CD4-positive, alpha-beta T cell treated with Interleukin-15 for 1 hour (primary cell): Measurements from ENCODE around the gene HSF2BP.
"Not testable (repeated sequence)": the region's sequence is repeated elsewhere in the genome, so short reads cannot be mapped to it uniquely, and the experiment has no call there.

ENCODE experiments used
- DNase-seq: peaks from one replicate; pipeline ENCODE4 v3.0.0-alpha.2; 2020

Gene HSF2BP

DNA sequence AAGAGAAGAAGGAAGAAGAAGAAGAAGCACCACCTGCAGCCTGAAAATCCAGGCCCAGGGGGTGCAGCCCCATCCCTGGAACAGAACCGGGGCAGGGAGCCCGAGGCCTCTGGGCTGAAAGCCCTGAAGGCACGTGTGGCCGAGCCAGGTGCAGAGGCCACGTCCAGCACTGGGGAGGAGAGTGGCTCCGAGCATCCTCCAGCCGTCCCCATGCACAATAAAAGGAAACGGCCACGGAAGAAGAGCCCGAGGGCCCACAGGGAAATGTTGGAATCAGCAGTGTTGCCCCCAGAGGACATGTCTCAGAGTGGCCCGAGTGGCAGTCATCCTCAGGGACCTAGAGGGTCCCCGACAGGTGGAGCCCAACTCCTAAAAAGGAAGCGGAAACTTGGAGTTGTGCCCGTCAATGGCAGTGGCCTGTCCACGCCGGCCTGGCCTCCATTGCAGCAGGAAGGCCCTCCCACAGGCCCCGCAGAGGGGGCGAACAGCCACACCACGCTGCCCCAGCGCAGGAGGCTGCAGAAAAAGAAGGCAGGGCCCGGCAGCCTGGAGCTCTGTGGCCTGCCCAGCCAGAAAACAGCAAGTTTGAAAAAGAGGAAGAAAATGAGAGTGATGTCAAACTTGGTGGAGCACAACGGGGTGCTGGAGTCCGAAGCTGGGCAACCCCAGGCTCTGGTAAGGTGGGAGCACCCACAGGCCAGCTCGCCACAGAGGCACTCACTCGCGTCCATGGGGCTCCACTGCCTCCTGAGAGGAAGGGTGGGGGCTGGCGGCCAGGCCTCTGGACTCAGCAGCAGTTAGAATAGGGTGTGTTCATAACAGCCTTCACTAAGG, 28.5 kb upstream of the HSF2BP start:
- DNase-seq, result peak; percentile 31

DNA sequence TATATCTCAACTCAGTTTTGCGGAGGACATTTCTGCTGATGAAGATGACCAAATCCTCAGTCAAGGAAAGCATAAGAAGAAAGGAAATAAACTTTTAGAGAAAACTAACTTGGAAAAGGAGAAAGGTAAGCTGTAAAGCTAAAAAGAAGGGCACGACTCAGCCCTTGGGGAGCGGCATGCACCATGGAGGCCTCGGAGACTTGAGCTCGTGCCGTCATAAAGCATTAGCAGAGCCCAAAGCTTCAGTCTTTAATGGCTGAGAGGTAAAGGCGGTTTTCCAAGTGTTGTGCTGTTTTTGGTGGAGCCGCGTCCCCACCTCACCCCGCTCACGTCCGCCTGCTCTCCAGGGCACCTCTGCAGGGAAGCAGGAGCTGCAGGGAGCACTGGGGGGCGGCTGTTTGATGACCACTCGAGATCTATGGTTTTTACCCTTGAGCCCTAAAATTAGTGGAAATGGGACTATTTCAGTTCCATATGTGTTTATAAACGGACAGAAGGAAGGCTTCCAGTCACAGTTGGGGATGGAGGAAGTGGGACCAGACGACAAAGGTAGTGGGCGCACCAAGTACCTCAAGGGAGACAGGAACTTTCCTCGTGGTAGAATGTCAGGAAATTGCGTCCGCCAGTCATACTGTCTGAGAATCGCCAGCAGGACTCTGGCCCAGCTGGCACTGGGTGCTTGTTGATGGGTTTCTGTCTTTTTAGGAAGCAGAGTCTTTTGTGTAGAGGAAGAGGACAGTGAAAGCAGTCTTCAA, 27.7 kb upstream of the HSF2BP start:
- no peak for DNase-seq

DNA sequence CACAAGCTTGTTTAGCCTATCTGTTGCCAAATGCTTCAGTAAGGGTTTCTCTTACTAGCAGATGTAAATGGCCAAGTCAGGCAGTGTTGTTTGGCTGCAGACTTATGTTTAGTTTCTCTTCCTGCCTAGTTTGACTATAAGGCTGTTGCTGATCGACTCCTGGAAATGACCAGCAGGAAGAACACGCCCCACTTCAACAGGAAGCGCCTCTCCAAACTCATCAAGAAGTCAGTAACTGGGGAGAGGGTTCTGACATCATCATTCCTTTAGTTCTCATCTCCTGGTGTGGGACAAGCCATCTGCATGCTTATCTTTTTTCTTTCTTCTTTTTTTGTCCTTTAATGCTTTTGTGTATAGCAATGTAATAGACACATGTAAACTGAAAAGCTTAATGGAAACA, 25.1 kb upstream of the HSF2BP start:
- no peak for DNase-seq

- DNase-seq, result no peak
Measured at GRCh38 chr21:43681650-43682049, 22.4 kb upstream of the HSF2BP start.

DNA sequence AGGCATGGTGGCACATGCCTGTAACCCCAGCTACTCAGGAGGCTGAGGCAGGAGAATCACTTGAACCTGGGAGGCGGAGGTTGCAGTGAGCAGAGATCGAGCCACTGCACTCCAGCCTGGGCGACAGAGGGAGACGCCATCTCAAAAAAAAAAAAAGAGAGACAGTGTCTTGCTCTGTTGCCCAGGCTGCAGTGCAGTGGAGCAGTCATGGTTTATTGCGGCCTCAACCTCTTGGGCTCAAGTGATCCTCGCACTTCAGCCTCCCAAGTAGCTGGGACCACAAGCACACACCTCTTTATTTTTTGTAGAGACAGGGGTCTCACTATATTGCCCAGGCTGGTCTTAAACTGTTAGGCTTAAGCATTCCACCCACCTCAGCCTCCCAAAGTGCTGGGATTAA, 21.1 kb upstream of the HSF2BP start:
- DNase-seq, result not testable (repeated sequence)

- no peak for DNase-seq
Measured at GRCh38 chr21:43679951-43680350, 20.7 kb upstream of the HSF2BP start.

- DNase-seq, result no peak
Measured at GRCh38 chr21:43676391-43676790, 17.1 kb upstream of the HSF2BP start.

- no peak for DNase-seq
Measured at GRCh38 chr21:43675871-43676270, 16.6 kb upstream of the HSF2BP start.

DNA sequence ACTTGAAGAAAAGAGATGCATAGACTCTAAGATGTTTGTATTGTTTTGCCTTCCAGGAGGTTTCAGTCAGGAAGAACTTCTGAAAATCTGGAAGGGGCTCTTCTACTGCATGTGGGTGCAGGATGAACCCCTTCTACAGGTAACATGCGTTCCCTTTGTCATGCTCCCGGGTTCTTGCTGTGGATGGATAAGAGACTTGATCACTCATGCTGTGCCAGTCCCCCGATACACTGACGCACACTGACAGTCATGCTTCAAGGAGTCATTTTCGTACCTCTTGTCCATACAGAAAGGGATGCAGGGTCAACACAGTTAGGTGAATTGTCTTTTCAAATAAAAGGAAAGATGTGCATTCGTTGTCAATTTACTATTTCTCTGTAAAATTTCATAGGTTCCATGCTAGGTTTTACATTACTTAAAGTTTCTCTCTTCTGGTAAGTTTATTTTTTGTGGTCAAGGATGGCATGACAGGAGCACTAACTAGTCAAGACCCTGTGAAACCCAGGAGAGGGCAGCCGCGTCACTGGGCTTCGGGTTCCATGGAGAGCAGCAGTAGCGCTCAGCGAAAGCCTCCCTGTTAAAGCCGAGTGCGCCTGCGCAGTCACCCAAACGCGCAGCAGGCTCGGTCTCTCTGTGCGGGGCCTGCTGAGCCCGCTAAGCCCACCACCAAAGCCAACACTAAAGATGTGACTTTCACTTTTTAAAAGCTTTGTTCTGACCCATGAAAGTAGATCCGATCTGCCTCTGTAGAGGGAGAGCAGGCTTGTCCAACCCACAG, 10.7 kb upstream of the HSF2BP start:
- DNase-seq, result no peak

- DNase-seq, result no peak
Measured at GRCh38 chr21:43667191-43667904, 8.1 kb upstream of the HSF2BP start.

GRCh38 chr21:43665879-43666278, 6.6 kb upstream of the HSF2BP start:
- no peak for DNase-seq

DNA sequence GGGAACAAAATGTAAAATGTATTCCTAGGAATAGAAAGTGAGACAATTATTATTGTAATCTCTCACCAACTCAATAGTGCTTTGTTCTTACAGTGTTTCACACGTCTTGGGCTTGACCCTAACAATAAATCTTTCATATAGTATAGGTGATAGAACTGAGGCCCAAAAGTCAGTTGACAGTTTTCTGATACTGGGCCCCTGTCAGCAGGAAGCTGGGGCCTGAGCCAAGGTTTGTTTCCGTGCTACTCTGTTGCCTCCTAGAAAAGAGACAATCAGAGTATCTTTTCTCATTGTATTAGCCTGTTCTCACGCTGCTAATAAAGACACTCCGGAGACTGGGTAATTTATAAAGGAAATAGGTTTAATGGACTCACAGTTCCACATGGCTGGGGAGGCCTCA, 5.1 kb upstream of the HSF2BP start:
- DNase-seq, result no peak

DNA sequence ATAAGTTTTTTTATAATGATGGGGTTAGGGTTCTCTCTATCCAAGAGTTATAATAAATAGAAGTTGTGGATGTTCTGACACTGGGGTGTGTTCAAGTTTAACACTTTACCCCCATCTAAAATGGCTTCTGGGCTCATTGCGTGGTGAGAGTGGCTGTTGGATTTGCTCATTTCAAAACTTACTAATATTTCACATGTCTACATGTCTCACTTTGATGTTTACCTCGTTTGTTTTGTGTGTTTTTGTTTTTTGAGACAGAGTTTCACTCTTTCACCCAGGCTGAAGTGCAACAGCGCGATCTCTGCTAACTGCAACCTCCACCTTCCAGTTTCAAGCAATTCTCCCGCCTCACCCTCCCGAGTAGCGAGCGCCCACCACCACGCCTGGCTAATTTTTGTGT, 3.7 kb upstream of the HSF2BP start:
- DNase-seq, result no peak

- DNase-seq, result no peak
Measured at GRCh38 chr21:43662286-43662685, 3.0 kb upstream of the HSF2BP start.

GRCh38 chr21:43658769-43659135, 536 bp downstream of the HSF2BP start:
- DNase-seq, result no peak

GRCh38 chr21:43658088-43658741, 1.1 kb downstream of the HSF2BP start:
- no peak for DNase-seq

DNA sequence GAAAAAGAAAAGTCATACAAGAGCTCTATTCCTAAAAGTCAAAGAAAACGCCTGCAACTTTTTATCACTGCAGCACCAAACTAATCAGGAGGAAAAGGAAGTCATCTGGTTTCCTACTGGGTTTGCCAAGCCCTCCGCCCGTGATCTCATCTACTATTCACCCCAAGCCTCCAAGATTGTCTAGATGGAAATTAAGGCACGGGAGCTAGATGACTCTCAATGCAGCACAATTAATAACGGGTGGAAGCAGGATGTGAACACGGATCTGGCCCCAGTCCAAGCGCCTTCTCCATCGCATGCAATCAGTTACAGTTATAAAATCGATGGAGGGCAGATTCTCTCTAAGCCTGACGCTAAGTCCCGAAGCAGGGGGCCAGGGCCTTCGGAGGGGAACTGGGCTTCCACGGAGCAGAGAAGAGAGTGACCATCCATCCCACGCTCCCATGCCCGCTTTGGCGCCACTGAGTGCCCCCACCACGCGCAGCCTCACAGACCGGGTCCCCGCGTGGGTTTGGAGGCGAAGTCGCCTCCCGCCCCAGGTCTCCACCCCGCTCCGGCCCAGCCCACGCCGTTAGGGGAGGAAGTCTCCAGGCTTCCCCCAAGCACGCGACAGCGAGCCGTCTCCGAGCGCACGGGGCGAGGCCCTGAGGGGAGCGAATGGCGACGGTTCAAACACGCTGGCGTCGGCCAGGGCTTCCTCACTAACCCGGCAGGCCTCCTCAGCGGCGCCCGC, 1.8 kb downstream of the HSF2BP start:
- DNase-seq, result no peak

DNA sequence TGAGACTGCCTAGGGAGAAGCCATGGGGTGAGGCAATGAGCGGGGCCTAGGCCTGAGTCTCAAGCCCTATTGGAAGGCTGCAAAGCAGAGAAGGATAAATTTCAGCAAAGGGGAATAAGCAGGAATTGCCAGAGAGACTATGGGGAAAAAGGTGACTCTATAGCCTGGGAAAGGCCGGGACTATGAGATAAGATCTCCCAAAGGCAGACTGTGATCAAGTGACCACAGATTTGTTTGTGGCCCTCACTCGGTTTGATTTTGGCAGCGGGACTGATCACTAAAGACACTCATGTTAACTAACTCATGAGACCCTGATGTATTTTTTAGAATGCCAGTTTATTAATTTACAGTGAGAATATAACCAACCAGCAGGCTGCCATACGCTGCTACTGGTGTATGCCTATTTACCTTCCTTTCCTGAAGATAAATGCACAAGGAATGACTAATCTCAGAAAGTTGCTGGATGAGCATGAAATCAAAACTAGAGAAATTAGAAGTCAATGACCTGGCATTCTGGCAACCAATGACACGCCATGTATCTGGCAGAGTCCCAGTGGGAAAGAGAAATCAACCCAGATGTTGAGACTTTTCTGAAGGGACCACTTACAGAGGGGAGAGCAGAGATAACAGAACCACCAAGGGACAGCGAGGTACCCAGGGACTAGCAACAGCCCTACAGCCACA, 4.3 kb downstream of the HSF2BP start:
- no peak for DNase-seq

GRCh38 chr21:43653626-43654025, 5.7 kb downstream of the HSF2BP start:
- DNase-seq, result no peak

- no peak for DNase-seq
Measured at GRCh38 chr21:43652616-43653015, 6.7 kb downstream of the HSF2BP start.

DNA sequence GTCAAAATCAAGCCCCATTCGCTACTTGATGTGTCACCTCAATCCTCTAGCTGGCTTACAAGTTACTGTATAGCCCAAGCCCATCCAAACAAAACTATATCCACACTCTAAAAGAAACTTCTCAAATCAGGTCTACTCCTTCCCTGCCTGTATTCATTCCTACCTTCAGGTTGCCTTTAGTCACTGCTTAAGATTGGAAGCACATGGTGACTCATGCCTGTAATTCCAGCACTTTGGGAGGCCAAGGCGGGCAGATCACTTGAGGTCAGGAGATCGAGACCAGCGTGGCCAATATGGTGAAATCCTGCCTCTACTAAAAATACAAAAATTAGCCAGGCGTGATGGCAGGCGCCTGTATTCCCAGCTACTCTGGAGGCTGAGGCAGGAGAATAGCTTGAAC, 7.4 kb downstream of the HSF2BP start:
- not testable (repeated sequence) for DNase-seq
